ENCODE measurements around the gene NUP214.

DNA sequence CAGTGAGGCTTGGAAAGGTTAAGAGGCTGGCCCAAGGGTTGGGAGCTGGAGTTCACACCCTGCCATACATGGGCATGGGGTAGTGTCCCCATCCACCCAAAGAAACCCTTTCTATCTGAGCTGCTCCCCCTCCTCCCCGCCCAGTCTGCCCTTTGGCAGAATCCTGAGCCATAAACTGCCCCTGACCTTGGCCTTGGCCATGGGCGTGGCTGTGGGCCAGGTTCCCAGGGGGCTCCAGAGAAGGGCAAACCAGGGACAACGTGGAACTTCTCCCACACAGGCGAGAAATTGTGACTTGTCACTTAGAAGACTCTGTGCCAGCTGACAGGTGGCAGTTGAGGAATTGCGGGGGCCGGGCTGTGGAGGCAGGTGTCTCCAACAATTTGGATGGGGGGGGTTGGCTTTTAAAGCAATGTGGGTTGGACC, 146.1 kb downstream of the NUP214 start:
- TF ChIP-seq, protein P1, sequence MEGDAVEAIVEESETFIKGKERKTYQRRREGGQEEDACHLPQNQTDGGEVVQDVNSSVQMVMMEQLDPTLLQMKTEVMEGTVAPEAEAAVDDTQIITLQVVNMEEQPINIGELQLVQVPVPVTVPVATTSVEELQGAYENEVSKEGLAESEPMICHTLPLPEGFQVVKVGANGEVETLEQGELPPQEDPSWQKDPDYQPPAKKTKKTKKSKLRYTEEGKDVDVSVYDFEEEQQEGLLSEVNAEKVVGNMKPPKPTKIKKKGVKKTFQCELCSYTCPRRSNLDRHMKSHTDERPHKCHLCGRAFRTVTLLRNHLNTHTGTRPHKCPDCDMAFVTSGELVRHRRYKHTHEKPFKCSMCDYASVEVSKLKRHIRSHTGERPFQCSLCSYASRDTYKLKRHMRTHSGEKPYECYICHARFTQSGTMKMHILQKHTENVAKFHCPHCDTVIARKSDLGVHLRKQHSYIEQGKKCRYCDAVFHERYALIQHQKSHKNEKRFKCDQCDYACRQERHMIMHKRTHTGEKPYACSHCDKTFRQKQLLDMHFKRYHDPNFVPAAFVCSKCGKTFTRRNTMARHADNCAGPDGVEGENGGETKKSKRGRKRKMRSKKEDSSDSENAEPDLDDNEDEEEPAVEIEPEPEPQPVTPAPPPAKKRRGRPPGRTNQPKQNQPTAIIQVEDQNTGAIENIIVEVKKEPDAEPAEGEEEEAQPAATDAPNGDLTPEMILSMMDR (IDR thresholded peaks at IDR 0.05) = no peak
- TF ChIP-seq POLR2A (IDR thresholded peaks at IDR 0.05) = no peak
